ENCODE data around the gene GNG7.

The GNG7 gene

GRCh38 chr19:2663920-2664571, 38.4 kb downstream of the GNG7 start:
- Histone ChIP-seq H3K36me3 (replicated peaks; ENCODE audit: low read depth, low read length) (no peaks in the 10 kb centered on the region), H3K9me3 (ENCODE audit: insufficient read depth, low read length) (no peaks in the 10 kb centered on the region), H3K27ac (ENCODE audit: low read length) (no peak overlapping the region), H3K4me1 (ENCODE audit: low read length) (peaks cover 18% of the 10 kb centered on the region), H3K27me3 (ENCODE audit: low read depth, low read length) (peaks cover 5% of the 10 kb centered on the region; the same call in 1 of the 2 replicates), H3K4me3 (ENCODE audit: low read length) (no peak overlapping the region), H2AFZ (ENCODE audit: low read depth, low read length) (no peak overlapping the region), H3K9ac (ENCODE audit: low read length) (no peak overlapping the region), H3K4me2 (ENCODE audit: low read length) (no peak overlapping the region), H3K79me2 (ENCODE audit: low read length) (no peaks in the 10 kb centered on the region), H4K20me1 (ENCODE audit: insufficient read depth, low read length) (no peaks in the 10 kb centered on the region)
- TF ChIP-seq EZH2phosphoT487 (IDR thresholded peaks at IDR 0.05; ENCODE audit: low read depth): no peak
- TF ChIP-seq CTCF (IDR thresholded peaks at IDR 0.05; ENCODE audit: low read depth, low read length): peak; percentile 70

GRCh38 chr19:2661615-2662014, 40.9 kb downstream of the GNG7 start:
- no peak overlapping the region for H2AFZ ChIP-seq (ENCODE audit: low read depth, low read length)
- no peaks in the 10 kb centered on the region for H4K20me1 ChIP-seq (ENCODE audit: insufficient read depth, low read length)
- no peaks in the 10 kb centered on the region for H3K9me3 ChIP-seq (ENCODE audit: insufficient read depth, low read length)
- no peak overlapping the region for H3K4me3 ChIP-seq (ENCODE audit: low read length)
- H3K36me3 ChIP-seq (replicated peaks; ENCODE audit: low read depth, low read length): no peaks in the 10 kb centered on the region
- H3K4me2 ChIP-seq (ENCODE audit: low read length): no peak overlapping the region
- no peak overlapping the region for H3K27ac ChIP-seq (ENCODE audit: low read length)
- no peaks in the 10 kb centered on the region for H3K79me2 ChIP-seq (ENCODE audit: low read length)
- H3K4me1 ChIP-seq (ENCODE audit: low read length): peaks cover 4% of the 10 kb centered on the region; the same call in 1 of the 2 replicates
- no peak overlapping the region for H3K9ac ChIP-seq (ENCODE audit: low read length)
- H3K27me3 ChIP-seq (ENCODE audit: low read depth, low read length): 0 out of 2 replicates have a peak, but pooled peaks cover 2% of the 10 kb centered on the region
- no peak for TF ChIP-seq EZH2phosphoT487 (IDR thresholded peaks at IDR 0.05; ENCODE audit: low read depth)
- peak; percentile 27; the same call in 1 of the 2 replicates for TF ChIP-seq CTCF (IDR thresholded peaks at IDR 0.05; ENCODE audit: low read depth, low read length)

GRCh38 chr19:2659856-2660432, 42.5 kb downstream of the GNG7 start:
- no peaks in the 10 kb centered on the region for H3K36me3 ChIP-seq (replicated peaks; ENCODE audit: low read depth, low read length)

More at GRCh38 chr19:2659856-2660432, 42.5 kb downstream of the GNG7 start:
- Histone ChIP-seq H3K4me3 (ENCODE audit: low read length) (no peak overlapping the region), H3K79me2 (ENCODE audit: low read length) (no peaks in the 10 kb centered on the region), H3K9me3 (ENCODE audit: insufficient read depth, low read length) (no peaks in the 10 kb centered on the region), H3K4me2 (ENCODE audit: low read length) (no peak overlapping the region), H3K27me3 (ENCODE audit: low read depth, low read length) (0 out of 2 replicates have a peak, but pooled peaks cover 3% of the 10 kb centered on the region), H3K27ac (ENCODE audit: low read length) (no peak overlapping the region), H3K4me1 (ENCODE audit: low read length) (peaks cover 4% of the 10 kb centered on the region; the same call in 1 of the 2 replicates), H2AFZ (ENCODE audit: low read depth, low read length) (no peak overlapping the region), H3K9ac (ENCODE audit: low read length) (no peak overlapping the region), H4K20me1 (ENCODE audit: insufficient read depth, low read length) (no peaks in the 10 kb centered on the region)
- no peak for TF ChIP-seq EZH2phosphoT487 (IDR thresholded peaks at IDR 0.05; ENCODE audit: low read depth)
- TF ChIP-seq CTCF (IDR thresholded peaks at IDR 0.05; ENCODE audit: low read depth, low read length): no peak
